ENCODE data around the gene EXD3.
"Not testable (repeated sequence)": the region's sequence is repeated elsewhere in the genome, so short reads cannot be mapped to it uniquely, and the experiment has no call there.

The EXD3 gene

DNA sequence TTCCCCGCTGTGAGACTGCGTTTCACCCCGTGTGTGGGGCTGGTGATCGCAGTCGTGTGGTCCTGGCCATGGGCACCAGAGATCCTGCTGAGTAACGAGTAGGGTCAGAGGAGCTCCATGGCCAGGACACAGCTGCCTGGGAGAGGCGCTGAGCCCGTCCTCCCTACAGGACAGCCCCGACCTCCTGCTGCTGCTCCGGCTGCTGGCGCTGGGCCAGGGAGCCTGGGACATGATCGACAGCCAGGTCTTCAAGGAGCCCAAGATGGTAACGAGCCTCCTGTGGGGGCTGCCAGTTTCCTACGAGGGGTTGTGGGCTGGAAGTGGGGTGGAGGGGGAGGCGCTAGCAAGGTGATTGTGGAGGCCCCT, 156.8 kb downstream of the EXD3 start:
- no peak for DNase-seq

DNA sequence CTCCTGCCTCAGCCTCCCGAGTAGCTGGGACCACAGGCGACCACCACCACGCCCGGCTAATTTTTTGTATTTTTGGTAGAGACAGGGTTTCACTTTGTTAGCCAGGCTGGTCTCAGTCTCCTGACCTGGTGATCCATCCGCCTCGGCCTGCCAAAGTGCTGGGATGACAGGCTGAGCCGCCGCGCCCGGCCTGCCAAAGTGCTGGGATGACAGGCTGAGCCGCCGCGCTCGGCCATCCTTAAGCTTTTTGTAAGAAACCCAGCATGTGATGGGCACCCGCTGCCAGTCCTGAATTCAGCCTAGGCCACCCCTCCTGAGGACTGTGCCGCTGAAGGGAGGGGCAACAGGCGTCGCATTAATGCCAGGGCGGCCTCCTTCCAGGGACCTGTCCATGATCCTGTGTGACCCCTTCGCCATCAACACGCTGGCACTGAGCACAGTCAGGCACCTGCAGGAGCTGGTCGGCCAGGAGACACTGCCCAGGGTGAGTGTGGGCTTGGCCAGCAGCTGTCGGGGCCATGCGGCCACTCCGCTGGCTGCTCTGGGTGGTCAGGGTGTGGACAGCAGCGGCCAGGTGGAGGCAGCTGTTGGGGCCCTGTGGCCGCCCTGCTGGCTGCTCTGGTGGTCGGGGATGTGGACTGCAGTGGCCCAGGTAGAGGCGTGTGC, 157.3 kb downstream of the EXD3 start:
- no peak for DNase-seq

- DNase-seq = no peak
Observed at GRCh38 chr9:137264067-137264466, 158.9 kb downstream of the EXD3 start.

GRCh38 chr9:137263506-137263905, 159.5 kb downstream of the EXD3 start:
- no peak for DNase-seq

DNA sequence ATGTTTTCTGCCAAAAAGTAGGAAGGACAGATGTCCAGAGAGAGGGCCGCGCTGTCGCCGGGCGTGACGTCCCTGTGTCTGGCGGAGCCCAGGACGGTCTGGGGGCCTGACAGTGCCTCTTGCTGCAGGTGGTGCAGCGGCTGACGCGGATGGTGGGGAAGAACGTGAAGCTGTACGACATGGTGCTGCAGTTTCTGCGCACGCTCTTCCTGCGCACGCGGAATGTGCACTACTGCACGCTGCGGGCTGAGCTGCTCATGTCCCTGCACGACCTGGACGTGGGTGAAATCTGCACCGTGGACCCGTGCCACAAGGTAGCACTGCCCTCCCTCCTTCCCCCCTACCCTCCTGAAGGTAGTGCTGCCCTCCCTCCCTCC, 160.1 kb downstream of the EXD3 start:
- DNase-seq = no peak

GRCh38 chr9:137262173-137262908, 160.6 kb downstream of the EXD3 start:
- DNase-seq = not testable (repeated sequence)

All from DMS 273 treated with DMSO at 0.1 percent for 48 hours (cell line).